NCI-H146 treated with DMSO at 0.1 percent for 48 hours (cell line): Measurements from ENCODE around the gene CTNNBL1.
A peak's percentile ranks its signal among the peaks of the same experiment; 100 is the strongest.

Experiments
- DNase-seq: peaks from one replicate; lab custom pipeline; 2025; ENCODE audit not compliant: unreplicated experiment; lab: John Stamatoyannopoulos, UW

CTNNBL1 gene

GRCh38 chr20:37737826-37738420, 44.1 kb downstream of the CTNNBL1 start:
- no peak for DNase-seq

- DNase-seq: no peak
Measured at GRCh38 chr20:37741055-37741454, 47.2 kb downstream of the CTNNBL1 start.

DNA sequence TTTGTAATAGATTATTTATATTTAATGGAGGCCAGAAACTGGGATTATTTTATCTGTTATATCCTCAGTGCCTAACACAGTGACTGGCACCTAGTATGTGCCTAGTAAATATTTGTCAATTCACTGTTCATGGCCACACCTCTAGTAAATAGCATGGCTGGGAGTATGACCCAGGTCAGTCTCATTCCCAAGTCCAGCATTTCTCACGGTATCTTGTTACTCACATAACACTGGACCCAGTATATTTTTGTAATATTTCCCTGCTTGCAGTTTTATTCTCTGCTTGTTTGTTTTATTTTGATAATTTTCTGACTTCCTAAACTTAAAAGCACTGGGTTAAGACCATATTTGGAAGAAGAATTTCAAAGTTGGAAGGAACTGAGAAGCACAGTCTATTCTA, 47.7 kb downstream of the CTNNBL1 start:
- DNase-seq: no peak

GRCh38 chr20:37742131-37742530, 48.3 kb downstream of the CTNNBL1 start:
- no peak for DNase-seq

GRCh38 chr20:37744347-37744746, 50.5 kb downstream of the CTNNBL1 start:
- DNase-seq: no peak

- DNase-seq: no peak
Measured at GRCh38 chr20:37745553-37745952, 51.7 kb downstream of the CTNNBL1 start.

GRCh38 chr20:37748015-37748414, 54.2 kb downstream of the CTNNBL1 start:
- no peak for DNase-seq

GRCh38 chr20:37749218-37749617, 55.4 kb downstream of the CTNNBL1 start:
- no peak for DNase-seq

- DNase-seq: no peak
Measured at GRCh38 chr20:37749620-37750403, 56.0 kb downstream of the CTNNBL1 start.

- DNase-seq: no peak
Measured at GRCh38 chr20:37755665-37756064, 61.8 kb downstream of the CTNNBL1 start.

GRCh38 chr20:37756234-37756633, 62.4 kb downstream of the CTNNBL1 start:
- no peak for DNase-seq

- DNase-seq: no peak
Measured at GRCh38 chr20:37757550-37757949, 63.7 kb downstream of the CTNNBL1 start.

DNA sequence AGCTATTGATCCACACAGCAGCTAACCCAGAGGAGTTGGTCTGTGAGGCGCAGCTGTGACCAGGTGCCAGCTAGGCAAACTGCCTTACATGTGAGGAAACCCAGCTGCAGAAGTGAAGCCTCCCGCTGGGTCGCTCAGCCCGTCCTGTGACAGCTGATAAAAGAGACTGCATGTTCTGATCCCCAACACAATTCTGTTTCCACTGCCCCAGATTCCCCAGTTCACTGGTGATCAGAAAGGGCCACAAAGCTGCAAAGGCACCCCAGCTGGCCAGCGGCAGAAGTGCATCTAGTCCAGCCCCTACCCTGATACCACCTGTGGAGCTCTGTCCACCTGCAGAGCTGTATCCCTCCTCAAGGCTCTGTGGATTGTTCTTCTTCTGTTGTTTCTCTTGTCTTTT, 64.5 kb downstream of the CTNNBL1 start:
- no peak for DNase-seq

DNA sequence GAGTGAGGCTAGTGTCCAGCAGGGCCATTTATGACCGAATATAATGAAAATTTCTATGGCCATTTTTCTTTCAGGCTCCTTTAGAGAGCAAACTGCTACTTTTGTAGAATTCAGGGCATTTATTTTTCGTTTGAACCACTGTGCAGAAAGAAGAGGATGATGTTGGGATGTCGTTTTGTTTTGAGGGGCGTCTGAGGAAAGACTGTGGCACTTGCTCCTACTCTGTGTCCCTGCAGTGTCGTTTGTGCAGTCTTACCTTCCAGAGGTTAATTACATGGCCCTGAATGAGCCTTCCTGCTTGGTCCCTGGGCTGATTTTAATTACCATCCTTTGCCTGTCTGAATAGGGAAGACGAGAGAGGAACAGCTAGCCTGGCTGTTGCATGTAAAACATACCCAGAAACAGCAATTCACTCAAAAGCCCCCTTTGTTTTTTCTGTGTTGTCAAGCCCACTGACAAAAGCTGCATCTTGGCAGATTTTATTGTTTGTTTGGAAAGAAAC, 65.3 kb downstream of the CTNNBL1 start:
- DNase-seq: peak; percentile 24

DNA sequence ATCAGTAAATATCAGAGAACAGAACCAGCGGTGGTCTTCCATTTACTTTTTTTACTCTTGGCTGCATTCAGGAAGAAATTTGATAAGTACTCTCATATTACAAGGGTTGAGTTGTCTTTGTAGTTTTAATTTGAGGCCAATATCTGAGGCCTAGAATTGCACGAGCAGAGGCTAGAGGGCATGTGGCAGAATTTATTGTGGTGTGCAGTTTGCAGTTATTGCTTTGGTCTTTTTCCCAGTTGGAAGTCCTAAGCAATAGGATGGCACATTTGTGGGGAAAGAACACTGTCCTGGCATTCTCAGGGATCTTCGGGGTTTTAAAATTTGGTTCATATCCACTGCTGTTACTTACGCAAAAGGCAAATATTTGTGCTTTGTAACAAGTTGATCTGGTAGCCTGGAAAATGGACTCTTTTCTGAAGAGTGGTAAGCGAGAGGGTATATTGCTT, 66.0 kb downstream of the CTNNBL1 start:
- DNase-seq: peak; percentile 28

GRCh38 chr20:37760322-37760721, 66.5 kb downstream of the CTNNBL1 start:
- no peak for DNase-seq

DNA sequence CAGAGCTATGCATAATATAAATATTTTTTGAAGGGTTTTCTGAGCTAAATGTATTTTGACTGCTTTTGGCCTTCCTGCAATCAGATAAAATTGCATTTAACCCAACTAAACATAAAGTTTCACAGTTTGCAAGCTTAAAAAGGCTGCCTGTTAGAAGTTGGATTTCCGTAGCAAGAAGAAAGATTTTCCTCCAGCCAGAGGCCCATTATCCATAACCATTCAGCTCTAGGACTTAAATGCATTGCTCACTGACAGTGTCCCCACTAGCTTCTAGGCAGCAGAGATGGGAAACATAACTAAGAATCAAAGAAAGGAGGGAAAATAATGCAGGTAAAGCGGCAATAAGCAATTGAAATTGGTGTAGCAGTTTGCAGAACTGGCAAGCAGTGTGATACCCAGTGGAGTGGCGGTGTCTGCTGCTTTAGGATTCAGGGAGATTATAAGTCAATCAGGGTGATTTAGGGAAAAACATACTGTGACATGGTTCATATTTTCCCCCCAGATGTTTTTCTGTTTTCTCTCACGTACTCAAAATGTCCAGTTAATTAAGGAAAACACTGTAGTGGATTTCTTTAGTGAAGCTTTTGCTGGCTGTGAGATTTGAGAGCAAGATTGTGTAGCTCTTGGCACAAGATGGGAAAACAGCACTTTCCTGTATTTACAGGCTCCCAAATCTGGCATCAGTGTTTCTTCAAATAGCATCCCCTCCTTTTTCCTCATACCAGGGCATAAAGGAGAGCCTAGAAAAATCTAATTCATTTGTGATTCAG, 69.1 kb downstream of the CTNNBL1 start:
- no peak for DNase-seq

DNA sequence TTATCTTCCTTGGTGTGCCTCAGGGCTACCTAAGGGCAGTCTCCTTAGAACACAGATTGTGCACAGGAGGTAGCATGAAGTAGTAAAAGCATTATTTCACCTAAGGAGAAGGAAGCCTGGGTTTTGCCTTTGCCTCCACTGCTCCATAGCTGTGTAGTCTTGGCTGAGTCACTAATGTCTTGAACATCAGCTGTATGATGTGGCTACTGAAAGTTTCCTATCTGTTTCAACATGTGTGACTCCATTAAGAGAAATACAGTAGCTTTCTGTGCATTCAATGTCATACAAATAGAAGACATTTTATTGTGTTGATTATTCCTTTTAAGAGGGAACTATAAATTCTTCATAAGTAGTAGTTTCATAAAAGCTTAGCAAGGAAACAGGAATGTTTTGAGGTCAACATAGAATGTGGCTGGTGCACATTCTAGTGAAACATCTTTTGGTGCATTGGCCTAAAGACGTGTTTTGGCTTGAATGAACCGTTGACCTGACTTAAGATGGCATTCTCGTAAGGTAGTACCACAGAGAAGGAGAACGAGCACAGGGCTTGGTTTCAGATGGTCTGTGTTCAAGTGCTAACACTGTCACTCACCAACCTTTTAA, 70.6 kb downstream of the CTNNBL1 start:
- no peak for DNase-seq

DNA sequence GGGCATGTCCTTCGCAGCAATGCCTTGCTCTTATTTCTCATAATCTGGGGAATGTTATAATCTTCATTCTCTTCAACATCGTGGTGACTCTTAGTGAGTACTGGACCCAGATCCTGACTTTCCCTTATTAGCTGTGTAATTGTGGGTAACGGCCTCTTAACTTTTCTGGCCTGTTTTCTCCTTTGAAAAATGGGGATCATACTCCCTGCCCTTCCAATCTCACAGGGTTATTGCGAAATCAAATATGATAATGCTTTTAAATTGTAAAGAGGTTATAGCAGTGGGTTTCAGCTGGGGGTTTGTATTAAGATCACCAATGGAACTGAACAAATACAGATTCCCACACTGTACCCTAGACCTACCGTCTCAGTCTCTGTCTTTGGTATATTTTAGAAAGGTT, 77.1 kb downstream of the CTNNBL1 start:
- no peak for DNase-seq

DNA sequence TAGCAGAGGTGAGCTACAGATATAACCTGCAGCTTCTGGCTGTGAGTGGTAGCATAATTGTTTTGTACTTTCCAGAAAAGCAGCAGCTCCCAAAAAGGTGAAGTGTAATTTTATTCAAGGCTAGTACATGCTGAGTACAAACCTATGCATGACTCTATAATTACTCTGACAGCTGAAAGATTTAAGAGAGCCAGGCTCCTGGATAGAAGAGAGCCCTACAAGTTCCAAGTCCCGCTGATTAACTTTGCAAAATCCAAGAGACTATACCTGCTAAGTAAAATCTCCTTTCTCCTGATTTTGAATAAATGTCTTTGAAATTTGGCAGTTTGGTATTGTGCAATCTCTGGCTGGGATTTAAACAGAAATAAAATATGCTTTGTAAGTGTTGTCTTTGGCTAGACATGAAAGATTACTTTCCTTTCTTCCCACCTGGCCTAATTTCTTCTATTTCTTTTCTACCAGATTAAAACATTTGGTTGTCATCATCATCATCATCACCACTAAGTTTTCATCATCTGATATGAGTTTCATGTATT, 79.5 kb downstream of the CTNNBL1 start:
- no peak for DNase-seq

- no peak for DNase-seq
Measured at GRCh38 chr20:37774156-37774555, 80.3 kb downstream of the CTNNBL1 start.
